ENCODE measurements around the gene ARTN.

The ARTN gene

GRCh38 chr1:43933386-43934100 is at the start of gene ARTN:
ARTN (plus strand) TSS chr1:43933801; CDS start chr1:43935657, 1,856 bp downstream.
- no peak for DNase-seq

GRCh38 chr1:43885279-43885801 is 48.3 kb upstream of the ARTN start:
- DNase-seq, result no peak

- no peak for DNase-seq
Measured at GRCh38 chr1:43887748-43888147, 45.9 kb upstream of the ARTN start.

- no peak for DNase-seq
Measured at GRCh38 chr1:43890815-43891214, 42.8 kb upstream of the ARTN start.

- no peak for DNase-seq
Measured at GRCh38 chr1:43893006-43893405, 40.6 kb upstream of the ARTN start.

GRCh38 chr1:43898981-43899380 is 34.6 kb upstream of the ARTN start:
- no peak for DNase-seq

GRCh38 chr1:43900386-43900785 is 33.2 kb upstream of the ARTN start:
- DNase-seq, result no peak

GRCh38 chr1:43901196-43901961 is 32.2 kb upstream of the ARTN start:
- no peak for DNase-seq

- DNase-seq, result no peak
Measured at GRCh38 chr1:43902058-43902831, 31.4 kb upstream of the ARTN start.

- no peak for DNase-seq
Measured at GRCh38 chr1:43904660-43905551, 28.7 kb upstream of the ARTN start.

GRCh38 chr1:43908226-43908625 is 25.4 kb upstream of the ARTN start:
- no peak for DNase-seq

GRCh38 chr1:43908858-43909257 is 24.7 kb upstream of the ARTN start:
- DNase-seq, result no peak

- no peak for DNase-seq
Measured at GRCh38 chr1:43910343-43910742, 23.3 kb upstream of the ARTN start.

GRCh38 chr1:43912607-43913006 is 21.0 kb upstream of the ARTN start:
- DNase-seq, result no peak

GRCh38 chr1:43913051-43913501 is 20.5 kb upstream of the ARTN start:
- DNase-seq, result no peak

GRCh38 chr1:43913666-43914360 is 19.8 kb upstream of the ARTN start:
- DNase-seq, result no peak

GRCh38 chr1:43914576-43915525 is 18.8 kb upstream of the ARTN start:
- DNase-seq, result no peak

GRCh38 chr1:43919906-43920305 is 13.7 kb upstream of the ARTN start:
- no peak for DNase-seq

GRCh38 chr1:43921022-43921421 is 12.6 kb upstream of the ARTN start:
- DNase-seq, result no peak

GRCh38 chr1:43924516-43924915 is 9.1 kb upstream of the ARTN start:
- DNase-seq, result no peak

Data from SW 1271 (cell line).